A673 (cell line): Measurements from ENCODE around the gene MTF1. TPM values are rescaled to one million over a fixed set of nuclear protein-coding genes. Genes with fewer than 3 reads are reported as not detected.

Source experiments
- BruUV-seq: library from RNA; stranded (reverse); fragments of 400-500 nt; replicated peaks from 2 replicates; lab custom pipeline; 2021; lab: Mats Ljungman, UMichigan
- CTCF ChIA-PET: fragments of 300-600 bp; sonication (Branson Sonifier 250); formaldehyde crosslinking; loops from one replicate; lab custom pipeline; 2022; ENCODE audit warnings: antibody characterized with exemption; lab: Charles Lee
- POLR2A ChIA-PET: fragments of 300-600 bp; sonication (Branson Sonifier 250); formaldehyde crosslinking; loops from one replicate; lab custom pipeline; 2022; ENCODE audit warnings: antibody characterized with exemption; ENCODE audit not compliant: low non-redundant PET; lab: Charles Lee
- DNase-seq: peaks from one replicate; pipeline ENCODE4 v3.0.0-alpha.2; 2015; ENCODE audit warnings: low spot score
- H3K27ac ChIP-seq: fragments of 200-600 bp; sonication (generic); 2 replicates; pipeline ENCODE4 v1.5.1; 2016; ENCODE audit warnings: mixed run types, low read depth, mild to moderate bottlenecking, mixed read lengths, antibody characterized with exemption, low read length; ENCODE audit not compliant: poor library complexity, severe bottlenecking
- H3K27me3 ChIP-seq: fragments of 200-600 bp; sonication (generic); replicated peaks from 2 replicates; pipeline ENCODE4 v1.6.1; 2017; ENCODE audit warnings: mixed run types, low read depth, mild to moderate bottlenecking, mixed read lengths, antibody characterized with exemption, low read length; ENCODE audit not compliant: insufficient read depth, poor library complexity
- H3K36me3 ChIP-seq: fragments of 200-600 bp; sonication (generic); 2 replicates; pipeline ENCODE4 v1.6.1; 2016; ENCODE audit warnings: mixed run types, mild to moderate bottlenecking, mixed read lengths, antibody characterized with exemption, low read length; ENCODE audit not compliant: insufficient read depth, poor library complexity, severe bottlenecking
- H3K4me1 ChIP-seq: fragments of 200-600 bp; sonication (generic); 2 replicates; pipeline ENCODE4 v1.6.1; 2017; ENCODE audit warnings: mixed run types, mild to moderate bottlenecking, mixed read lengths, antibody characterized with exemption, low read length; ENCODE audit not compliant: insufficient read depth, poor library complexity, severe bottlenecking
- H3K4me3 ChIP-seq: fragments of 200-600 bp; sonication (generic); 2 replicates; pipeline ENCODE4 v1.5.1; 2016; ENCODE audit warnings: low read depth, mixed run types, mild to moderate bottlenecking, mixed read lengths, low read length; ENCODE audit not compliant: poor library complexity, severe bottlenecking
- H3K9me3 ChIP-seq: fragments of 200-600 bp; sonication (generic); 2 replicates; pipeline ENCODE4 v1.6.1; 2016; ENCODE audit warnings: mixed run types, low read depth, mild to moderate bottlenecking, mixed read lengths, antibody characterized with exemption, low read length; ENCODE audit not compliant: poor library complexity, severe bottlenecking
- CTCF ChIP-seq: fragments of 300-800, 200-600 bp; sonication (generic); conservative IDR thresholded peaks from 2 replicates; pipeline ENCODE4 v1.5.1; 2017; ENCODE audit warnings: low read depth, mild to moderate bottlenecking, antibody characterized with exemption, low read length, moderate library complexity, mixed read lengths
- EZH2 ChIP-seq: fragments of 200-600 bp; sonication (generic); IDR thresholded peaks from 2 replicates; pipeline ENCODE4 v1.6.1; 2017; ENCODE audit warnings: borderline replicate concordance, low read depth, mild to moderate bottlenecking, mixed read lengths, antibody characterized with exemption, low read length; ENCODE audit not compliant: poor library complexity, severe bottlenecking
- intact Hi-C: fragments of 100-400 bp; cut with micrococcal nuclease; formaldehyde crosslinking; loops from one replicate; pipeline ENCODE4 v1.10.0; 2022; ENCODE audit not compliant: unreplicated experiment
- total RNA-seq: library from RNA; stranded (reverse); gene quantifications from 2 replicates; pipeline ENCODE4 v1.2.3, GENCODE V29; 2021

The MTF1 gene
- total RNA-seq, 1 experiment from 2014 or later = 19.8 TPM

- ChIA-PET POLR2A (no interaction called here), CTCF (no interaction called here)
- intact Hi-C loops = no loop called here
- H3K4me1 ChIP-seq = no peaks in the 10 kb centered on the region
- H3K9me3 ChIP-seq = no peaks in the 10 kb centered on the region
- no peak overlapping the region for H3K4me3 ChIP-seq
- H3K27ac ChIP-seq = peak overlapping the region; percentile 23
- TF ChIP-seq CTCF = no peak
- TF ChIP-seq EZH2 = no peak
- H3K27me3 ChIP-seq = no peaks in the 10 kb centered on the region
- no peak for DNase-seq
- peaks cover 10% of the 10 kb centered on the region for H3K36me3 ChIP-seq
- no TSS peak for BruUV-seq
These were observed 8.9 kb downstream of the MTF1 start for GRCh38 chr1:37850352-37850955.

- intact Hi-C loops = no loop called here
- no TSS peak for BruUV-seq
- no peak overlapping the region for H3K27ac ChIP-seq
- TF ChIP-seq EZH2 (no peak), CTCF (no peak)
- POLR2A ChIA-PET = no interaction called here
- H3K27me3 ChIP-seq = no peaks in the 10 kb centered on the region
- H3K4me1 ChIP-seq = no peaks in the 10 kb centered on the region
- H3K9me3 ChIP-seq = no peaks in the 10 kb centered on the region
- no peak overlapping the region for H3K4me3 ChIP-seq
- CTCF ChIA-PET = no interaction called here
- no peak for DNase-seq
- peaks cover 4% of the 10 kb centered on the region for H3K36me3 ChIP-seq
These were observed 9.9 kb downstream of the MTF1 start for GRCh38 chr1:37849480-37849879.

GRCh38 chr1:37846647-37847339, 12.6 kb downstream of the MTF1 start:
- ChIA-PET POLR2A (no interaction called here), CTCF (interaction anchor here (1.0 kb wide), 1 partner anchor 13 kb away, joined by 3 read pairs; no protein-coding TSS in a partner anchor)
- BruUV-seq = no TSS peak
- Histone ChIP-seq H3K4me1 (no peaks in the 10 kb centered on the region), H3K9me3 (no peaks in the 10 kb centered on the region), H3K36me3 (peaks cover 4% of the 10 kb centered on the region), H3K4me3 (no peak overlapping the region), H3K27ac (no peak overlapping the region), H3K27me3 (no peaks in the 10 kb centered on the region)
- TF ChIP-seq EZH2 (no peak), CTCF (no peak)
- intact Hi-C loops = no loop called here
- no peak for DNase-seq
